Stimulated activated CD4-positive, alpha-beta T cell treated with anti-CD3 and anti-CD28 coated beads, TNF-alpha, amount 100 ng/mL, for 48 hours (primary cell): ENCODE measurements around the gene CREBBP.
"Not testable (repeated sequence)": the region's sequence is repeated elsewhere in the genome, so short reads cannot be mapped to it uniquely, and the experiment has no call there.

Experiments
- DNase-seq, 3 donors: peaks; one replicate each; pipeline ENCODE4 v3.0.0-alpha.2; 2020; ENCODE audit warnings: low read depth in 3 of 3

CREBBP gene

DNA sequence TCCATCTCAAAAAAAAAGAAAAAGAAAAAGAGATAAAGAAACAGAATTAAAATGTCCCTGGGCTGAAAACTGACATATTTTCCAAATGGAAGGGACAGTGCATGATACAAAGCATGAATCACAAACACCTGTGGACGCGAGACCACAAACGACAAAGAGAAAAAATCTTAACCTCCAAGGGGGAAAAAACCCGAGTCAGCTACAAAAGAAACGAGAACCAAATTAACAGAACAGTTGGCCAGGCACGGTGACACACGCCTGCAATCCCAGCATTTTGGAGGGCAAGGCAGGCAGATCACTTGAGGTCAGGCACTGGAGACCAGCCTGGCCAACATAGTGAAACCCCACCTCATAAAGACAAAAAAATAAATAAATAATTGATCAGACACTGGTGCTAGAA, 165.1 kb downstream of the CREBBP start:
- no peak for DNase-seq

DNA sequence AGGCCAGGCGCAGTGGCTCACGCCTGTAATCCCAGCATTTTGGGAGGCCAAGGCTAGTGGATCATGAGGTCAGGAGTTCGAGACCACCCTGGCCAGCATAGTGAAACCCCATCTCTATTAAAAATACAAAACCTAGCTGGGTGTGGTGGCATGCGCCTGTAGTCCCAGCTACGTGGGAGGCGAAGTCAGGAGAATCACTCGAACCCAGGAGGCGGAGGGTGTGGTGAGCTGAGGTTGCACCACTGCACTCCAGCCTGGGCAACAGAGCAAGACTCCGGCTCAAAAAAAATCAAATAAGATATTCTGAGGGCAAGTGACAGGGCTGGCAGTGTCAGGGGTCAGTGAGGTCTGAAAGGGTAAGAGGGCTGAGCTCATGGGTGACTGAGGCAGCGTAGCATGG, 166.1 kb downstream of the CREBBP start:
- DNase-seq: not testable (repeated sequence)

DNA sequence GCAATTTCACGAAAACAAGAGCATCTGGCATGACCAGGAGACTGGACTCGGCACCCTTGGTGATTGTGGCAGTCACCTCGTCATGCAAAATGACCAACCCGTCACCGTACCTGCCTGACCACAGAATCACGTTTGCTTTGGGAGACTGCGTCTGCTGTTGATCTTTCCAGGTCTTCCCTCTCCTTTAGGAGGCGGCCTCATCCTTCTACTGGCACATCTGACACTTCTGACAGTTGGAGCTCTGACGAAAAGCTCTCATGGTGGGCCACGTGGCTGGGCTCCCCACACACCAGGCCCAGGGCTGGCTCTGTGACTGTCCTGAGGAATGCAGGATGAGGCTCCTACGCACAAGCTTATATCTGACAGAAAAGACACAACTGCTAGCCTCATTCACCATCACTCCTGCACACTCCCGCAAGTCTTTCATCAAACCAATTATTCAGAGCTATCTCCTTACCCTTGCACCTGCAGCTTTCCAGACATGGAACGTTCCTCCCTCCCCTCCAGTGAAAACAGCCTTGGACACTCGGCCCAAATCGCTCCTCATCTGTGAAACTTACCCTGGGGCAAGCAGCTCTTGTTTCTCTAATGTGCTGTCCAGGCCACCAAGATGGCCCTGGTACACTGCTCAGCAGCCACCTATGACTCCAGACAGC, 166.8 kb downstream of the CREBBP start:
- no peak for DNase-seq

DNA sequence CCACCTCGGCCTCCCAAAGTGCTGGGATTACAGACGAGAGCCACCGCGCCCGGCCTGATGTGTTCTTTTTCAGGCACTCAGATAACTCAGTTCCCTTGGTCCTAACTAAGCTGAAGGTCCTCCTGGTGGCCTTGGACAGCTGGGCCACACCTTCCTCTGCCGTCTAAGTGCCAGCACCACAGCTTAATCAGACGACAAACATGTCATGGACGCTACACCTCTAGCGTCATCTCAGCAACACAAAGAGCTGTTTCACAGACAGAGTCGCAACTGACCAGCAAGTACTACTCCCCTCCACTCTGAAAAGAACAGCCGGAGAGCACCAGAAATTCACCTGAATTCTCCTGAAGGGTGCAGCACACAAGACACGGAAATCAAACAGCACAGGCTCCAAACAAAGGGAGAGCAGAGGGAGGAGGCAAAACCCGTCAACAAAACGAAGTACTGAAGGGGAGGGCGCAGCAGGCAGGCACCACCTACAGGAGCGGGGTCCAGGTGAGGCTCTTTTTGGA, 167.6 kb downstream of the CREBBP start:
- DNase-seq: no peak

DNA sequence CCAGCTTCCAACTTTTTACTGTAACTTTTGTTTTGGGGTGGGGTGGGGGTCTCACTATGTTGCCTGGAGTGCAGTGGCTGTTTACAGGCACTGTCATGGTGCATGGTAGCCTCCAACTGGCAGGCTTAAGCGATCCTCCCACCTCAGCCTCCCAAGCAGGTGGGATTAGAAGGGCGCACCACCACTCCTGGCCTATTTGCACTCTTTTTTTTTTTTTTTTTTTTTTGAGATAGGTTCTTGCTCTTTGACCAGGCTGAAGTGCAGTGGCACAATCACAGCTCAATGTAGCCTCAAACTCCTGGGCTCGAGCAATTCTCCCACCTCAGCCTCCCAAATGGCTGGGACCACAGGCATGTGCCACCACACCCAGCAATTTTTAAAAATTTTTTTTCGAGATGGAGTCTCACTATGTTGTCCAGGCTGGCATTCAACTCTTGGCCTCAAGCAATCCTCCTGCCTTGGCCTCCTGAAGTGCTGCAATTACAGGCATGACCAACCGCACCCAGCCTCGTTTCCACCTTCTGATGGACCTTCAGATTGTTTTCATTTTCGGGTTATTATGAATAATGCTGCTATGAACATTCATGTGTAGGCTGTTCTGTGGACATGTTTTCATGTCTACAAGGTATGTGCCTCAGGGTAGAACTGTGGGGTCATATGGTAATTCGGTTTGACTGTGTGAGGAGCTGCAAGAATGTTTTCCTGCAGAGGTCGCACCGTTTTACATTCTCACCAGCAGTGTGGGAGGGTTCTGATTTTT, 174.1 kb downstream of the CREBBP start:
- no peak for DNase-seq

DNA sequence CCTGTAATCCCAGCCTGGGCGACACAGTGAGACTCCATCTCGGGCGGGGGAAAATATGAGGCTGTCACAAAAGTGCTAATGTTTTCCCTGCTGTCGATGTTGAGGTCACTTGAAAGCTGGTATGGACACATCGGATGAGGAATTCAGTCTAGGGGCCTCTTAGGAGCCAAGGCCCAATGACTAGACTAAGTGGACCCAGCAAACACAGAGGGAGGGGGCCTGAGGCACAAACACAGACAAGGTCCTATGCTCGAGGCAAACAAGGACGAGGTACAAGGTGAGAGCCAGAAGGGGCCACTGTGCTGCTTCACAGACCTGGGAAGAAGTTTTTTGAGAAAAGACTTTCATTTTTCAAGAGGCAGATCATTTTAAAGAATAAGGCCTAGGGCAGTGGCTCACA, 178.4 kb downstream of the CREBBP start:
- DNase-seq: no peak

DNA sequence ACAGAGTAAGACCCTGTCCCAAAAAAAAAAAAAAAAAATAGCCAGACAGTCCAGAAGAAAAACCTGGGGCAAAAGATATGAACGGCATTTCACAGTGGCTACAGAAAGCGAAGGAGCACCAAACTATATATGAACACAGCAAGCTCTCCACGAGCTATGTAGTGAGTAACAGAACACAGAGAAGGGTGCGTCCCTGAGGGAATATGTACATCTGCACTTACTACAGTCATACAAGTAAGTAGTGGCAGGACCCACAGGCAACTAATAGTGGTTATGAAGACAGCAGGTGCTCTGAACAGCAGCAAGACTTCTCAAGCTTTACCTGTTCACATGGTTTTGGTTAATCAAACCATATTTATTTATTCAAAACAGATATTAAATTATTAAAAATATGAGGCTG, 179.0 kb downstream of the CREBBP start:
- no peak for DNase-seq

DNA sequence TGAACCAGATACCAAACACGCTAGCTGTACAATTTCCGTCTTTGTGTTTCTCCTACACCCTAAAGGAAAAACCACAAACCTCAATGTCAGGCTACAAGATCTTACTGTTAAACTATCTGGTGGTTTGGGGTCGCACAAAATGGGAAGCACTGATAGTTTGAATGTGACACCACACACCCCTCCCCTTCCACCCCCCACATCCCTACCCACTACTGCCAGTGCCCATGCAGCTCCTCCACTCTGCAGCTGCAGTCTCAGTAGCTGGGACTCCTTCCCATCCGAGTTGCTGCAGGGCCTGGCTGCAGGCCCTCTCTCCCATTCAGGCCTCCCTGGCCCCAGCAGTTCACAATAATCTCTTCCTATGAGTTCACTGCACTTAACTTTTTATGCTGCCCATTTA, 181.6 kb downstream of the CREBBP start:
- DNase-seq: no peak

DNA sequence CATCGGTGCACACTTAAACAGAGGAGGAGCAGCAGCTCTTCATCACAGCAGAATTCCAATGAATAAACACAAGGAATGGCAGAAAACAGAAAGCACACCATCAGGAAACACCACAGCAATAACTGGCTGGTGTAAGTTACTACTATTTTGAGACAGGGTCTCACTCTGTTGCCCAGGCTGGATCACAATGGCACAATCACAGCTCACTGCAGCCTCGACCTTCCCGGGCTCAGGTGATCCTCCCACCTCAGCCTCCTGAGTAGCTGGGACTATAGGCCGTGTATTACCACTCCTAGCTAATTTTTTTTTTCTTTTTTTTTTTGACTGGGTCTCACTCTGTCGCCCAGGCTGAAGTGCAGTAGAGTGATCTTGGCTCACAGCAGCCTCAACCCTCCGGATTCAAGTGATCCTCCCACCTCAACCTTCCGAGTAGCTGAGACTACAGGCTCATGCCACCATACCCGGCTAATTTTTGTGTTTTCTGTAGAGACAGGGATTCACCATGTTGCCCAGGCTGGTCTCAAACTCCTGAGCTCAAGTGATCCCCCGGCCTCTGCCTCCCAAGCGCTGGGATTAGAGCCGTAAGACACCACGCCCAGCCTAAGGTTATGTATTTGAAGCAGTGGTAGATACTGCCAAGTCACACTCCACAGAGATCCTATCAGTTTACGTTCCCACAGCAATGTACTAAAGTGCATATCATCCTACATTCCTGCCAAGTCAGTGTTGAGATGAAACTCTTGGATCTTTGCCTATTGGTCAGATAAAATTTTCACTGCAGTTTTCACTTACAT, 183.9 kb downstream of the CREBBP start:
- DNase-seq: no peak

DNA sequence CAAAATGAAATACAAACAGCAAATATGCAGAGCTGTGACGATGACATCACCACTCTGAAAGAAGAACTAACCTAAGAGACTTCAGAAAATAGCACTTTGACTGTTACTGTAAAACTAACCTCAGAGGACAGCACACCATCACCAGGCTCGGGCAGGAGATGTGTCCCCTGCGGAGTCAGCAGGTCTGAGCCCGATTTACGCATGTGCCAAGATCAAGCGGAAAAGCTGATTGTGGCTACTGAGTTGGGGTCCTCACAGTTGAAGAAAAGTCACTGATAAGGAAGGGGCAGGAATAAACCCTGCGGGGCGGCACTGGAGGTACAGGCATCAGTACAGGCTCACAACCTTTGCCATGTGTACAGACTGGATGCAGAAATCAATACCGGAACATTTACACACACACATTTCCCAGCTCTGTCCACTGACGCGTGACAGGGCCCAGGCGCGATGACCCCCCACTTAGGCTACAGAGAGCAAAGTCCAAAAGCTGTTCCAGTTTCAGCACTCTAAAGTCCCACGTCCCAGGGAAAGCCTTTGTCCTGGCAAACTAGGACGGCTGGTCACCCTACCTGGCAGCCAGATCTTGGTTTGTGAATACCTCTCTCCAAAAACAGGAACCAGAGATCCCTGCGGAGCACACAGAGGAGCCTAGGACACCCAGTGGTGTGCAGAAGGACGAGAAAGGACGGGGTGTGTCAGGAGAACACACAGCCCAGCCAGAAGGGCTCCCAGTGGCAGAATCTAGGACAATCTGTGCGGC, 184.7 kb downstream of the CREBBP start:
- no peak for DNase-seq

DNA sequence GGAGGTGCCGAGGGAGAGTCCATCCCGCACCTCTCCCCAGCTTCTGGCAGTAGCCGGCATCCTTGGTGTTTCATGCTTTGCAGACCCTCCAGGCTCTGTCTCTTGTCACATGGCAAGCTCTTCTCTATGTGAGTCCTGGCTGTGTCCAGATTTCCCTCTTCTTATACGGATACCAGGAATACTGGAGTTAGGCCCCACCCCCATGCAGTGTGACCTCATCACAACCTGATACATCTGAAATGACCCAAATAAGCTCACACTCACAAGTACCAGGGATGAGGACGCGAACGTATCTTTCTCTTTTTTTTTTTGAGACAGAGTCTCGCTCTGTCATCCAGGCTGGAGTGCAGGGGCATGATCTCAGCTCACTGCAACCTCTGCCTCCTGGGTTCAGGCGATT, 186.5 kb downstream of the CREBBP start:
- DNase-seq: no peak

DNA sequence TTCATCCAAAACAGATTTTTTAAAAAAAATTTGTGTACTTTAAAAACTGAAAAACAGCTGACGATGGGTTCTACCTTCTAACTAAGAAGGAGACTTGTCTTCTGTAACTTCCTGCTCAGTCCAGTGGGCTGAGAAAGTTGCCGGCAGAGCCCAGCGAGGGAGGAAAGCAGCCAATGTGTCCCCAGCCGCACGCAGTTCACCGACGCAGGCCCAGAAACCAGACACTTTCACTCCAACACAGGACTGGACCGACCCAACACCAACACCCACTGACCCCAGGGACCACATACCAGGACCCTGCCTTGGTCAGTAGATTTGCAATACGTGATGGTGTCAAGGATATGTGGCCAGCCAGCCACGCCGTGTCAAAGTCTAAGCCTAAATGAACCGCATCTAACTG, 188.8 kb downstream of the CREBBP start:
- no peak for DNase-seq

DNA sequence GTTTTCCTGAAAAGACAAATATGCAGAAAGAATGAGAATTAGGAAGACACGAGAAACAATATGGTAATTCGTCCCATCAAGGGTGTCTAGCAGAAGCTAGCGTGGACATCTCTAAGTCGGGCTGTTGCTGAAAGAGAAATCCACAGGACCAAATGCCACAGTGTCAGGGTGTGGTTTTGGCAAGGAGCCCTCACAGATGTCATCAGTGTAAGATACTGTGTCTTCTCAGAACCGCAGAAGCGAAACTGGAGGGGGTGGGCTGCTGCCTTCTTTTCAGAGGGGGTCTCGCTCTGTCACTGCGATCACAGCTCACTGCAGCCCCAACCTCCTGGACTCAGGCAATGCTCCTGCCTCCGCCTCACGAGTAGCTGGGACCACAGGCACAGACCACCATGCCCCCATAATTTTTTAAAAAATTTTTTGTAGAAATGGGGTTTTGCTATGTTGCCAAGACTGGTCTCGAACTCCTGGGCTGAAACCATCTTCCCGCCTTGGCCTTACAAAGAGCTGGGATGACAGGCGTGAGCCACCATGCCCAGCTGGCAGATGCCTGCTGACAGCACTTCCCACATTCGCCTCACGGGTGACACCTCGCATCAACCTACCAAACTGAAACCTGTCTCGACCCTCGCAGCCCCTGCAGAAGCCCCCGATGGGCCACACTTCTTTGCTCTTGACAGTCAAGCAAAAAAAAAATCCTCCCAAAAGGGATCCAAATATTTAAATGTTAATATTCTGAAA, 189.4 kb downstream of the CREBBP start:
- DNase-seq: no peak

DNA sequence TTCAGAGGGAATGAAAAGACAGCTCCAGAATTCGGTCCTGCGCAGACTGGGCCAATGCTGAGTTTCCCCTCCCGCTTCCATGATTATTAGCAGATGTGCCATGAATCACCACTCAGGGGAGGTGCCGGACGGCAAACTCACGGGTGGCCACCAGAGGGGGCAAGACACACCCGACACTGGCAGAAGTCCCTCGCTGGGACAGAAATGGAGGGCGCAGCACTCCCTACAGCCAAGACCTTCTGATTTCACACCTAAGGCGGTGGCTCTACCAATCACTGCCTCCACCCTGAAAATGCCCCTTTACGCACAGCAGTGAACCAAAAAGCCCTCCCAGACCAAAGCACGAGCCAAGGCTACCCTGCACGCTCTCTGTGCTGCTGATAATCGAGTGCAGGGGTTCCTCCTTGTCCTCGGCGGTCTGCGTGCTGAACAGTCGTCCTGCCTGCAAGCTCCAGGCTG, 190.0 kb downstream of the CREBBP start:
- DNase-seq: peak; percentile 66 to 76 (median 71)

DNA sequence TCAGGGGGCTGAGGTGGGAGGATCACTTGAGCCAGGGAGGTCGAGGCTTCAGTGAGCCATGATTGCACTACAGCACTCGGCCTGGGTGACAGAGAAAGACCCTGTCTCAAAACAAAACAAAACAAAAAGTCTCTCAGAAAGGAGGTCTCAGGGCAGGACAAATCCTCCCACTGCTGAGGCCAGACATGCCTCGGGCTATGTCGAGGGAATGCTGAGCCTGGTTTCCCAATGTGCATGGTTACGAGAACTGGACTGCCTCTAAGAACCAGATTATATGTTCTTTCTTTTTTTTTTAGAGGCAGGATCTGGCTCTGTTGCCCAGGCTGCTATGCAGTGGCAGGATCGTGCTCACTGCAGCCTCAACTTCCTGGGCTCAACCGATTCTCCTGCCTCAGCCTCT, 190.8 kb downstream of the CREBBP start:
- no peak for DNase-seq

DNA sequence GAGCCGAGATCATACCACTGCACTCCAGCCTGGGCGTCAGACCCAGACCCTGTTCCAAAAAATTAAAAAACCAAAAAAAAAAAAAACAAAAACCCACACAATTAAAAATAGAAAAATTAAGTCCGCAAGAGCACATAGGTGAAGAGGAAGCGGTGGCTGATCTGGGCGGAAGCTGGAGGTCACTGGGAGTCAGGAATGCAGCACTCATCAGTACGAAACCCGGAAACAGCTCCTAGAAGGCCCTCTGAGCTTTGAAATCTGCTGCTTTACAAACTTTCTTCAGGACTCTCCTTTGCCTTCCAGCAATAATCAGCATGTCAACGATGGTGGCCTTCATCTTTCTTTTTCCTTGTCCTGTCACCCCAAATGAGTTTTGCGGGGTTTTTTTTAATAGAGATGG, 192.7 kb downstream of the CREBBP start:
- no peak for DNase-seq

DNA sequence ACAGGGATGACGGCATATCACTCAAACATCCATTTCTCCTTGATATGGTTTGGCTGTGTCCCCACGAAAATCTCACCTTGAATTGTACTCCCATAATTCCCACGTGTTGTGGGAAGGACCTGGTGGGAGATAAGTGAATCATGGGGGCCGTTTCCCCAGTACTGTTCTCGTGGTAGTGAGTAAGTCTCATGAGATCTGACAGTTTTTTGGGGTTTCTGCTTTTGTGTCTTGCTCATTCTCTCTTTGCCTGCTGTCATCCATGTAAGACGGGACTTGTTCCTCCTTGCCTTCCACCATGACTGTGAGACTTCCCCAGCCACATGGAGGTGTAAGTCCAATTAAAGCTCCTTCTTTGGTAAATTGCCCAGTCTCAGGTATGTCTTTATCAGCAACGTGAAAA, 193.5 kb downstream of the CREBBP start:
- DNase-seq: no peak

DNA sequence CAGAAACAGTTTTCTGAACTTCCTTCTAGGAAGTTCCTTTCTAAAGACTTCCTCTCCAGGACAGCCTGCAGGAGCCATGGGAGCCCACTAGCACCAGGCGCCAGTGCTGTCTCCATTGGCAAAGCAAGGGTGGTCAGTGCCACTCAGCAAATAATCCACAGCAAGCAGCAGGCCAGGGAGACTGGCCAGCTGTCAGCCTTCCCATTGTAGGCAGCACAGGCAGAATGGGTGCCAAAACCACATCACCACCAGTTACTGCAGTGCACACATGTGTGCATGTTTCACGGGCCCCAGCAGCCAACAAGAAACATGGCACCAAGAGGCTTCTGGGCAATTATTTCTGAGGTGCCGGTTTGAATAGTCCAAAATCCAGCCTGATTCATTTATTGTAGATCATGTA, 199.3 kb downstream of the CREBBP start:
- DNase-seq: no peak

DNA sequence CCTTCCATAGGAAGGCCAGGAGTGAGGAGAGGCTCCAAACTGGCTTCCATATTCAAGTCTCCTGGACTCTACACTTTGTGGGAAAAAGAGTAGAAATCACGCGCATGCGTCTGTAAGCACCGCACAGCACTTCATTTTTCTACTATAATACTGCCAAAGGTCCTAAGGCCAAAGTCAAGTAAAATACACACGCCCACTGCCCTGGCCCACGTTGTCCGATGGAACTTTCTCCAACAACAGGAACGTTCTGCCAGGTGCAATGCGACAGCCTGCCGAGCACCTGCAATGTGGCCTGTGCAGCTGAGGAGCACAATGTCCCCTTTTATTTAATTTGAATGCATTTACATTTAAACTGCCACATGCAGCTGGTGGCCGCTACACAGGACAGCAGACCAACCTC, 202.5 kb downstream of the CREBBP start:
- DNase-seq: no peak

DNA sequence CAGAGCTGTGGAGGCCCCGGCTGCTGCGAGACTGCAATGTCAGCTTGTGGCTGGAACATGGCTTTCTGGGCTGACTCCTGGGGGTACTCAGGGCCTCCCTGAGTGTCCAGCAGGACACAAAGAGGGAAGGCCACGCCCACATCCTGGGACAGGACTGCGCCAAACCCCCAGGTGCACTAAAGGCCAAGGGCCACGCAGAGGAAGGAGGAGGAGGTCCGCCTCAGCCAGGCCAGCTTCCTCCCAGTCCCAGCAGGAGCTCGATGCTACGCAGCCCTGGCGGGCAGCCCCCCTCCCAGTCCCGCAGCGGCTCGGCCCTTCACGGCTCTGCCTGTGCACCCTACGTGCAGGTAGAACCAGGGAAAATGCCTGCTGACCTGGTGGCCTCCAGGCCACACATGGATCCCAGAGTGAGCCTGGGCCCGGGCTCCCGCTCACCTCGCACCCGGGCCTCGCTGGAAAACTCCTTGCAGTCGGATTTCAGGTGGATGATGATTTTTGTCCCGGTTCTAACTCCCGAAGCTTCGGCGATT, 204.8 kb downstream of the CREBBP start:
- DNase-seq: no peak
